Tibial nerve (tissue), 4 donors: ENCODE data around the gene KLK3.

Source experiments
- CTCF ChIP-seq, 5 experiments: fragments of 200-600 bp in 3 of 5; fragments of 450-650 bp in 2 of 5; sonication (generic) in 3 of 5; IDR thresholded peaks; one replicate each; pipeline ENCODE4 v1.5.1; 2016 to 2019; ENCODE audit warnings: antibody characterized with exemption in 5 of 5, mild to moderate bottlenecking in 3 of 5, moderate library complexity in 2 of 5
- EP300 ChIP-seq, 2 donors: sonication (generic); formaldehyde crosslinking; IDR thresholded peaks; one replicate each; pipeline ENCODE4 v1.6.1; 2017; ENCODE audit warnings: antibody characterized with exemption in 2 of 2, mild to moderate bottlenecking in 1 of 2
- POLR2A ChIP-seq, 2 donors: fragments of 450-650 bp; IDR thresholded peaks; one replicate each; pipeline ENCODE4 v1.6.1; 2017; ENCODE audit warnings: antibody characterized with exemption in 2 of 2, mild to moderate bottlenecking in 2 of 2, moderate library complexity in 2 of 2

GRCh38 chr19:50861496-50862286 is 7.0 kb downstream of the KLK3 start:
- TF ChIP-seq CTCF (IDR thresholded peaks at IDR 0.05) (no peak), POLR2A (IDR thresholded peaks at IDR 0.05) (no peak), EP300 (IDR thresholded peaks at IDR 0.05) (no peak)
